Sigmoid colon (tissue), 7 donors: Measurements from ENCODE around the gene ZNF490. TPM values are rescaled to one million over a fixed set of nuclear protein-coding genes. Genes with fewer than 3 reads are reported as not detected.

ENCODE experiments used
- DNase-seq: peaks from one replicate; pipeline ENCODE4 v3.0.0-alpha.2; 2019
- H3K27ac ChIP-seq, 4 donors: fragments of 200-600 bp; sonication (generic); one replicate each; pipeline ENCODE4 v1.5.1; 2016 to 2019; ENCODE audit warnings: mild to moderate bottlenecking in 1 of 4
- H3K27me3 ChIP-seq, 3 donors: fragments of 200-600 bp; sonication (generic); one replicate each; pipeline ENCODE4 v1.5.1; 2019; ENCODE audit warnings: mild to moderate bottlenecking in 1 of 3
- H3K36me3 ChIP-seq, 4 donors: fragments of 200-600 bp; sonication (generic); one replicate each; pipeline ENCODE4 v1.5.1; 2016 to 2019
- H3K4me1 ChIP-seq, 4 donors: fragments of 200-600 bp; sonication (generic); one replicate each; pipeline ENCODE4 v1.5.1; 2017 to 2019
- H3K4me3 ChIP-seq, 4 donors: fragments of 200-600 bp; sonication (generic); one replicate each; pipeline ENCODE4 v1.5.1; 2017 to 2019; ENCODE audit warnings: mild to moderate bottlenecking in 2 of 4, moderate library complexity in 1 of 4
- H3K9me3 ChIP-seq, 4 donors: fragments of 200-600 bp in 3 of 4; sonication (generic) in 3 of 4; one replicate each; pipeline versions ENCODE4 v1.5.1 to v1.6.1; 2013 to 2019
- CTCF ChIP-seq, 4 experiments: fragments of 450-650 bp in 3 of 4; fragments of 200-600 bp in 1 of 4; IDR thresholded peaks; one replicate each; pipeline ENCODE4 v1.5.1; 2016 to 2019; ENCODE audit warnings: antibody characterized with exemption in 4 of 4, mild to moderate bottlenecking in 3 of 4, moderate library complexity in 2 of 4
- EP300 ChIP-seq, 4 donors: sonication (generic); formaldehyde crosslinking; IDR thresholded peaks; one replicate each; pipeline ENCODE4 v1.6.1; 2017; ENCODE audit warnings: antibody characterized with exemption in 4 of 4
- POLR2A ChIP-seq, 2 donors: fragments of 450-650 bp; IDR thresholded peaks; one replicate each; pipeline ENCODE4 v1.6.1; 2016; ENCODE audit warnings: antibody characterized with exemption in 2 of 2, mild to moderate bottlenecking in 2 of 2, moderate library complexity in 2 of 2
- POLR2AphosphoS5 ChIP-seq, 4 donors: sonication (generic); formaldehyde crosslinking; IDR thresholded peaks; one replicate each; pipeline ENCODE4 v1.6.1; 2017; ENCODE audit warnings: antibody characterized with exemption in 4 of 4
- WGBS, 2 donors: extraction: QIAGEN DNeasy Blood & Tissue Kit; methylation state at CpG; one replicate each; pipeline ENCODE4 v1.1.7; 2013; 5-methylcytosine and 5-hydroxymethylcytosine counted together
- intact Hi-C: fragments of 100-400 bp; cut with DNase I; formaldehyde crosslinking; loops from one replicate; pipeline ENCODE4 v1.15.1; 2023
- polyA plus RNA-seq, 3 donors: library from polyadenylated mRNA; stranded (reverse); fragments of 200-250 nt; gene quantifications; one replicate each; pipeline ENCODE4 v1.2.3, GENCODE V29; 2013
- total RNA-seq, 4 donors: library from RNA; depleted of rRNA; stranded (reverse); fragments of >200 nt; gene quantifications; one replicate each; pipeline ENCODE4 v1.1.0, GENCODE V29; 2016
- donor health status: healthy with polysubstance abuse.
- donor health status: Bipolar disorder and iron deficiency.
- donor health status: healthy.

ZNF490 gene
- total and polyA plus RNA-seq, 7 donors, result 1.6 to 7.8 (median 4.3) TPM; not detected in 1

GRCh38 chr19:12652219-12652618, 41.6 kb upstream of the ZNF490 start:
- H3K9me3 ChIP-seq, result no peaks in the 10 kb centered on the region
- intact Hi-C loops, result no loop called here
- H3K4me1 ChIP-seq, result peaks cover 0 to 16% (median 14%) of the 10 kb centered on the region in 4 donors
- no peak for DNase-seq
- no peak for TF ChIP-seq EP300 (IDR thresholded peaks at IDR 0.05)
- no peak for TF ChIP-seq POLR2AphosphoS5 (IDR thresholded peaks at IDR 0.05)
- no peak for TF ChIP-seq CTCF (IDR thresholded peaks at IDR 0.05)
- no peak for TF ChIP-seq POLR2A (IDR thresholded peaks at IDR 0.05)
- H3K4me3 ChIP-seq, result no peak overlapping the region
- no peaks in the 10 kb centered on the region for H3K27me3 ChIP-seq
- peaks cover 0 to 26% (median 12%) of the 10 kb centered on the region in 4 donors for H3K36me3 ChIP-seq
- no peak overlapping the region for H3K27ac ChIP-seq
- 92 to 95% methylated on average over 6 of the region's 6 CpGs for WGBS, 2 donors

GRCh38 chr19:12649941-12650340, 39.3 kb upstream of the ZNF490 start:
- no peak overlapping the region for H3K27ac ChIP-seq
- H3K27me3 ChIP-seq, result no peaks in the 10 kb centered on the region
- H3K4me3 ChIP-seq, result no peak overlapping the region
- peaks cover 0 to 17% (median 15%) of the 10 kb centered on the region in 4 donors for H3K4me1 ChIP-seq
- intact Hi-C loops, result no loop called here
- H3K36me3 ChIP-seq, result peaks cover 0 to 5% (median under 1%) of the 10 kb centered on the region in 4 donors
- no peak for DNase-seq
- TF ChIP-seq CTCF (IDR thresholded peaks at IDR 0.05), result no peak
- TF ChIP-seq EP300 (IDR thresholded peaks at IDR 0.05), result no peak
- TF ChIP-seq POLR2AphosphoS5 (IDR thresholded peaks at IDR 0.05), result no peak
- no peak for TF ChIP-seq POLR2A (IDR thresholded peaks at IDR 0.05)
- no peaks in the 10 kb centered on the region for H3K9me3 ChIP-seq
- 97 to 98% methylated on average over 10 of the region's 10 CpGs for WGBS, 2 donors

- no peaks in the 10 kb centered on the region for H3K27me3 ChIP-seq
- peak overlapping the region; percentile 8 to 46 (median 37) for H3K4me3 ChIP-seq
- no peak for DNase-seq
- H3K9me3 ChIP-seq, result no peaks in the 10 kb centered on the region
- WGBS, 2 donors, result 14 to 44% methylated on average over 29 of the region's 29 CpGs
- intact Hi-C loops, result no loop called here
- H3K27ac ChIP-seq, result no peak overlapping the region
- peaks cover 0 to 17% (median 15%) of the 10 kb centered on the region in 4 donors for H3K4me1 ChIP-seq
- no peak for TF ChIP-seq POLR2A (IDR thresholded peaks at IDR 0.05)
- no peak for TF ChIP-seq POLR2AphosphoS5 (IDR thresholded peaks at IDR 0.05)
- no peak for TF ChIP-seq CTCF (IDR thresholded peaks at IDR 0.05)
- TF ChIP-seq EP300 (IDR thresholded peaks at IDR 0.05), result no peak
- no peaks in the 10 kb centered on the region for H3K36me3 ChIP-seq
Measured at GRCh38 chr19:12648088-12648487, 37.5 kb upstream of the ZNF490 start.

GRCh38 chr19:12647490-12648071, 37.0 kb upstream of the ZNF490 start:
- WGBS, 2 donors, result 8 to 38% methylated on average over 31 of the region's 31 CpGs
- intact Hi-C loops, result no loop called here
- peak overlapping the region in 2 of 4 donors; percentile 1 to 11 for H3K27ac ChIP-seq
- TF ChIP-seq CTCF (IDR thresholded peaks at IDR 0.05) (no peak), EP300 (IDR thresholded peaks at IDR 0.05) (no peak), POLR2AphosphoS5 (IDR thresholded peaks at IDR 0.05) (no peak), POLR2A (IDR thresholded peaks at IDR 0.05) (no peak)
- H3K4me1 ChIP-seq, result peaks cover 0 to 17% (median 15%) of the 10 kb centered on the region in 4 donors
- peak; percentile 83 for DNase-seq
- H3K27me3 ChIP-seq, result no peaks in the 10 kb centered on the region
- peak overlapping the region; percentile 8 to 46 (median 37) for H3K4me3 ChIP-seq
- H3K36me3 ChIP-seq, result no peaks in the 10 kb centered on the region
- no peaks in the 10 kb centered on the region for H3K9me3 ChIP-seq
